GM12872 (cell line): ENCODE results near the gene TEX22.

Experiments
- TF ChIP-seq, protein P1 (sequence below): IDR thresholded peaks from 3 replicates; pipeline ENCODE4 v1.5.1; 2011; ENCODE audit warnings: low read depth, mild to moderate bottlenecking, low read length, moderate library complexity; ENCODE audit not compliant: insufficient read depth

TEX22 gene

GRCh38 chr14:105400016-105400415 is 1.7 kb downstream of the TEX22 start:
- TF ChIP-seq, protein P1, sequence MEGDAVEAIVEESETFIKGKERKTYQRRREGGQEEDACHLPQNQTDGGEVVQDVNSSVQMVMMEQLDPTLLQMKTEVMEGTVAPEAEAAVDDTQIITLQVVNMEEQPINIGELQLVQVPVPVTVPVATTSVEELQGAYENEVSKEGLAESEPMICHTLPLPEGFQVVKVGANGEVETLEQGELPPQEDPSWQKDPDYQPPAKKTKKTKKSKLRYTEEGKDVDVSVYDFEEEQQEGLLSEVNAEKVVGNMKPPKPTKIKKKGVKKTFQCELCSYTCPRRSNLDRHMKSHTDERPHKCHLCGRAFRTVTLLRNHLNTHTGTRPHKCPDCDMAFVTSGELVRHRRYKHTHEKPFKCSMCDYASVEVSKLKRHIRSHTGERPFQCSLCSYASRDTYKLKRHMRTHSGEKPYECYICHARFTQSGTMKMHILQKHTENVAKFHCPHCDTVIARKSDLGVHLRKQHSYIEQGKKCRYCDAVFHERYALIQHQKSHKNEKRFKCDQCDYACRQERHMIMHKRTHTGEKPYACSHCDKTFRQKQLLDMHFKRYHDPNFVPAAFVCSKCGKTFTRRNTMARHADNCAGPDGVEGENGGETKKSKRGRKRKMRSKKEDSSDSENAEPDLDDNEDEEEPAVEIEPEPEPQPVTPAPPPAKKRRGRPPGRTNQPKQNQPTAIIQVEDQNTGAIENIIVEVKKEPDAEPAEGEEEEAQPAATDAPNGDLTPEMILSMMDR = no peak

DNA sequence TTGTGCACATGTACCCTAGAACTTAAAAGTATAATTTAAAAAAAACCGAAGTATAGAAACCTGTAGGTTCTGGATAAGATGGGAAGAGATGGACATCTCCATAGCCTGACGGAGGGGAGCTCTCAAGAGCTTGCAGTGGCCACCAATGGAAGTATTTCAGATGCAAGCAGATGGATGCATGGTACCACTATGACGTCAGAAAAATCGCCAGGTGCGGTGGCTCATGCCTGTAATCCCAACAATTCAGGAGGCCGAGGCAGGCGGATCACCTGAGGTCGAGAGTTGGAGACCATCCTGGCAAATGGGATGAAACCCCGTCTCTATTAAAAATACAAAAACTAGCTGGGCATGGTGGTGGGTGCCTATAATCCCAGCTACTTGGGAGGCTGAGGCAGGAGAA is 3.4 kb downstream of the TEX22 start:
- TF ChIP-seq, protein P1 = no peak

- TF ChIP-seq, protein P1 = no peak
These were observed 10.3 kb downstream of the TEX22 start for GRCh38 chr14:105408592-105408991.

DNA sequence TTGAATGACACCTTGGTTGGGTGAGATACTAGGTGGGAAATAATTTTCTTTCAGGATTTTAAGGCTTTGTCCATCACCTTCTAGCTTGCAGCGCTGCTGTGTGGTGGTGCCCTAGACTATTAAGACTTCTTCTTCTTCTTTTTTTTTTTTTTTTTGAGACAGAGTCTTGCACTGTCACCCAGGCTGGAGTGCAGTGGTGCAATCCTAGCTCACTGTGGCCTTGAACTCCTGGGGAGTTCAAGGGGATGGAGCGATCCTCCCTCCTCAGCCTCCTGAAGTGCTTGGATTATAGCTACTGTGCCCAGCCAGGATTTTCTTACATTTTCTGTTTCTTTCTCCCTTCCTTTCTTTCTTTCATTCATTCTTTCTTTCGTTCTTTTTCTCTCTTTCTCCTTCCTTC is 11.0 kb downstream of the TEX22 start:
- TF ChIP-seq, protein P1 = no peak

- TF ChIP-seq, protein P1 = no peak
These were observed 12.3 kb downstream of the TEX22 start for GRCh38 chr14:105410642-105411016.

DNA sequence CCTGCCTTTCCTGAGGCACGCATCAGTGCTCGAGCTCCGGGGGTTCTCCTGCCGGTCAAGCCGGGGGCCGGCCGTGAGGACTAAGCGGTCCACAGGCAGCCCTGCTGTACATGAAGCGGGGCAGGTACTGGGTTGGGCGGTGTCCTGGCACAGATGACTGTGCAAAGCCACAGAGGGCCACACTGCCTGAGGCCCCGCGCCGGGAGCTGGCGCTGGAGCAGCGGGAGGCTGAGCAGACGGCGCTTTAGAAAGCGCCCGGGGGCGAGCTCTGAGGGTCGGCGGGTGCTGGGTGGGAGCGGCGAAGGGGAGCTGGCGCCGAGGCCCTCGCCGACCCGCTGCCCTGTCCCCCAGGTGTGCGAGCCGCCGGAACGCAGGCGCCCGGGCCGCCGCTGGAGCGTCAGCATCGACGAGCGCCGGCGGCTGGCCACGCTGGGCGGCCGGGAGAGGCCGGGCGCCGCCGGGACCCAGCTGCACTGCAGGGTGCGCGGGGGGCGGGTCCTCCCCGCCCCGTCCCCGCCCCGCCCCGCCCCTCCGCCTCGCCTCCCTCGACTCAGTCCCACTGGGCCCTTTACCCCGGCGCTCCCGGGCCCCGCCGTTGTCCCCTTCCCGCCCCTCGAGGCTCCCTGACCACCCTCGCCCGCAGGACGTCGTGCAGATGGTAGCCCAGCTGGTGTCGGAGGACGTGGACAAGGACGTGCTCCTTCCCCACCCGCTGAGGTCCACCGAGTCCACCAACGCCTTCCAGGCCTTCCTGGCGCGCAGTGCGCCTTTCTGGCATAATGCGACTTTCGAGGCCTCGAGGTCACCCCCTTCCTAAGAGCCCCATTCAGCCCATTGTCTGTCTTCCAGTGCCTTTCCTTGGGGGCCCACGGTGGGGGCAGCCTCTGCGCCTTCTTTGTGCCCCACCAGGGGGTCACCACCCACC is 12.9 kb downstream of the TEX22 start:
- TF ChIP-seq, protein P1 = no peak

GRCh38 chr14:105411985-105412770 is 13.8 kb downstream of the TEX22 start:
- TF ChIP-seq, protein P1 = no peak
